Measurements from ENCODE around the gene SLC47A1. TPM values are rescaled to one million over a fixed set of nuclear protein-coding genes. Genes with fewer than 3 reads are reported as not detected.
"Not testable (repeated sequence)": the region's sequence is repeated elsewhere in the genome, so short reads cannot be mapped to it uniquely, and the experiment has no call there.

The SLC47A1 gene
- total and polyA plus RNA-seq, 10 of the 15 experiments (the other 5 are each of a cell fraction or from before 2014, with no cell fraction given): 0.41 TPM; not detected in 9

- no peaks in the 10 kb centered on the region for H3K4me1 ChIP-seq (ENCODE audit: control insufficient read depth, insufficient read depth, low read length)
- no peak overlapping the region for H3K27ac ChIP-seq (ENCODE audit: control insufficient read depth, insufficient read depth)
- intact Hi-C loops (cut with micrococcal nuclease; ENCODE audit: unreplicated experiment) (no loop called here), in situ Hi-C loops (cut with MboI) (no loop called here)
- no peak overlapping the region for H3K9ac ChIP-seq (ENCODE audit: control insufficient read depth, insufficient read depth, low read length)
- ChIA-PET POLR2A (no interaction called here), SMC1A (ENCODE audit: uncharacterized antibody, unreplicated experiment) (no interaction called here), RAD21 (ENCODE audit: unreplicated experiment) (no interaction called here), CTCF (interaction anchor here (1.0 kb wide), 1 partner anchor 10 kb away, joined by 4 read pairs; no protein-coding TSS in a partner anchor)
- no peaks in the 10 kb centered on the region for H4K20me1 ChIP-seq (ENCODE audit: control insufficient read depth, insufficient read depth)
- no peak for TF ChIP-seq KLF5 (IDR thresholded peaks at IDR 0.05; ENCODE audit: partially characterized antibody)
- TF ChIP-seq EGR1 (IDR thresholded peaks at IDR 0.05; ENCODE audit: borderline replicate concordance in 1 of 2, low read depth in 2 of 2, low read length in 2 of 2): no peak
- TF ChIP-seq IRF3 (IDR thresholded peaks at IDR 0.05): no peak
- TF ChIP-seq DPF2 (IDR thresholded peaks at IDR 0.05): no peak
- TF ChIP-seq ZSCAN29 (IDR thresholded peaks at IDR 0.05): no peak
- TF ChIP-seq JUNB (IDR thresholded peaks at IDR 0.05): no peak
- TF ChIP-seq, protein P1, sequence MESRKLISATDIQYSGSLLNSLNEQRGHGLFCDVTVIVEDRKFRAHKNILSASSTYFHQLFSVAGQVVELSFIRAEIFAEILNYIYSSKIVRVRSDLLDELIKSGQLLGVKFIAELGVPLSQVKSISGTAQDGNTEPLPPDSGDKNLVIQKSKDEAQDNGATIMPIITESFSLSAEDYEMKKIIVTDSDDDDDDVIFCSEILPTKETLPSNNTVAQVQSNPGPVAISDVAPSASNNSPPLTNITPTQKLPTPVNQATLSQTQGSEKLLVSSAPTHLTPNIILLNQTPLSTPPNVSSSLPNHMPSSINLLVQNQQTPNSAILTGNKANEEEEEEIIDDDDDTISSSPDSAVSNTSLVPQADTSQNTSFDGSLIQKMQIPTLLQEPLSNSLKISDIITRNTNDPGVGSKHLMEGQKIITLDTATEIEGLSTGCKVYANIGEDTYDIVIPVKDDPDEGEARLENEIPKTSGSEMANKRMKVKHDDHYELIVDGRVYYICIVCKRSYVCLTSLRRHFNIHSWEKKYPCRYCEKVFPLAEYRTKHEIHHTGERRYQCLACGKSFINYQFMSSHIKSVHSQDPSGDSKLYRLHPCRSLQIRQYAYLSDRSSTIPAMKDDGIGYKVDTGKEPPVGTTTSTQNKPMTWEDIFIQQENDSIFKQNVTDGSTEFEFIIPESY (IDR thresholded peaks at IDR 0.05): no peak
- no peak for TF ChIP-seq PBX3 (IDR thresholded peaks at IDR 0.05; ENCODE audit: insufficient replicate concordance, low read depth, low read length)
- no peak for TF ChIP-seq HDGF (IDR thresholded peaks at IDR 0.05)
- H3K27me3 ChIP-seq (replicated peaks in 1 of 2; ENCODE audit: control insufficient read depth in 2 of 2, insufficient read depth in 2 of 2, low read length in 1 of 2): no peaks in the 10 kb centered on the region
- DNase-seq (ENCODE audit: low read depth, low spot score) (no peak), FAIRE-seq (no peak), ATAC-seq (no peak)
- H3K9me3 ChIP-seq (replicated peaks; ENCODE audit: control insufficient read depth, insufficient read depth, low read length): no peaks in the 10 kb centered on the region
- H3K4me3 ChIP-seq: no peak overlapping the region
- H2AFZ ChIP-seq (ENCODE audit: control insufficient read depth, low read depth, low read length): no peak overlapping the region
- H3K79me2 ChIP-seq (ENCODE audit: control insufficient read depth, insufficient read depth, low read length): no peaks in the 10 kb centered on the region
- H3K36me3 ChIP-seq (ENCODE audit: control insufficient read depth in 2 of 2, insufficient read depth in 2 of 2, low read length in 1 of 2): no peaks in the 10 kb centered on the region
- no peak overlapping the region for H3K4me2 ChIP-seq (ENCODE audit: control insufficient read depth, insufficient read depth)
- 41% methylated on average over 9 of the region's 9 CpGs for WGBS (ENCODE audit: insufficient coverage, insufficient replicate concordance, low lambda C conversion rate, missing lambda C conversion rate)
- no TSS peak for BruUV-seq (replicated peaks)
Observed at GRCh38 chr17:19523690-19524089, 10.0 kb upstream of the SLC47A1 start.

DNA sequence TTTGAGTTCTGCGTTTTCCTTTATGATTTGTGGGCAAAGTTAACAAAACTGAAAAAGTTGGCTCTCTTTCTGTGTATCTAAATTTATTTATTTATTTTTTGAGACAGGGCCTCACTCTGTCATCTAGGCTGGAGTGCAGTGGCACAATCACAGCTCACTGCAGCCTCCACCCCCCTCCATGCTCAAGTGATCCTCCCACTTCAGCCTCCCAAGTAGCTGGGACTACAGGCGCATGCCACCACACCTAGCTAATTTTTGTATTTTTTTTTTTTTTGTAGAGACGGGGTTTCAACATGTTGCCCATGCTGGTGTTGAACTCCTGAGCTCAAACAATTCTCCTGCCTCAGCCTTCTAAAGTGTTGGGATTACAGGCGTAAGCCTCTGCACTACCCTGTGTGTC, 6.7 kb upstream of the SLC47A1 start:
- CTCF ChIA-PET: interaction anchor here (0.9 kb wide), 1 partner anchor 164 kb away, joined by 3 read pairs; no protein-coding TSS in a partner anchor
- H3K4me2 ChIP-seq (ENCODE audit: control insufficient read depth, insufficient read depth); H3K27me3 ChIP-seq (replicated peaks in 1 of 2; ENCODE audit: control insufficient read depth in 2 of 2, insufficient read depth in 2 of 2, low read length in 1 of 2); RAD21 ChIA-PET (ENCODE audit: unreplicated experiment); H3K36me3 ChIP-seq (ENCODE audit: control insufficient read depth in 2 of 2, insufficient read depth in 2 of 2, low read length in 1 of 2); H4K20me1 ChIP-seq (ENCODE audit: control insufficient read depth, insufficient read depth); FAIRE-seq; H3K9ac ChIP-seq (ENCODE audit: control insufficient read depth, insufficient read depth, low read length); H3K4me3 ChIP-seq; ATAC-seq; BruUV-seq (replicated peaks); H3K4me1 ChIP-seq (ENCODE audit: control insufficient read depth, insufficient read depth, low read length); in situ Hi-C loops (cut with MboI); H3K9me3 ChIP-seq (replicated peaks; ENCODE audit: control insufficient read depth, insufficient read depth, low read length); H2AFZ ChIP-seq (ENCODE audit: control insufficient read depth, low read depth, low read length); DNase-seq (ENCODE audit: low read depth, low spot score); intact Hi-C loops (cut with micrococcal nuclease; ENCODE audit: unreplicated experiment); H3K79me2 ChIP-seq (ENCODE audit: control insufficient read depth, insufficient read depth, low read length); H3K27ac ChIP-seq (ENCODE audit: control insufficient read depth, insufficient read depth): not testable (repeated sequence)
- SMC1A ChIA-PET (ENCODE audit: uncharacterized antibody, unreplicated experiment): interaction anchor here (0.6 kb wide), 2 partner anchors 9 to 46 kb away, joined by 3 read pairs; no protein-coding TSS in a partner anchor
- POLR2A ChIA-PET: interaction anchor here (0.6 kb wide), 1 partner anchor 330 kb away, joined by 4 read pairs; no protein-coding TSS in a partner anchor
- WGBS (ENCODE audit: insufficient coverage, insufficient replicate concordance, low lambda C conversion rate, missing lambda C conversion rate): 58% methylated on average over 4 of the region's 4 CpGs

All from GM12878 (cell line).